Measurements from ENCODE around the gene RNF115. TPM values are rescaled to one million over a fixed set of nuclear protein-coding genes. Genes with fewer than 3 reads are reported as not detected.
"Not testable (repeated sequence)": the region's sequence is repeated elsewhere in the genome, so short reads cannot be mapped to it uniquely, and the experiment has no call there.

The RNF115 gene
- total RNA-seq, 4 donors from 2014 or later, result 7.1 to 22.3 (median 12.2) TPM

GRCh38 chr1:145824499-145824842 is 576 bp upstream of the RNF115 start:
- no peaks in the 10 kb centered on the region for H3K9me3 ChIP-seq
- no peaks in the 10 kb centered on the region for H3K27me3 ChIP-seq
- peak overlapping the region; percentile 88 for H3K4me3 ChIP-seq
- H3K36me3 ChIP-seq, result peaks cover 29% of the 10 kb centered on the region
- peak overlapping the region; percentile 95 for H3K27ac ChIP-seq
- no peak for DNase-seq (ENCODE audit: low spot score in 2 of 2)
- WGBS, result 0% methylated on average over 7 of the region's 7 CpGs
- TF ChIP-seq POLR2AphosphoS5 (IDR thresholded peaks at IDR 0.05), result no peak
- no peak for TF ChIP-seq EP300 (IDR thresholded peaks at IDR 0.05)
- no peak for TF ChIP-seq POLR2A (IDR thresholded peaks at IDR 0.05)
- TF ChIP-seq CTCF (IDR thresholded peaks at IDR 0.05), result no peak
- peaks cover 18% of the 10 kb centered on the region for H3K4me1 ChIP-seq

DNA sequence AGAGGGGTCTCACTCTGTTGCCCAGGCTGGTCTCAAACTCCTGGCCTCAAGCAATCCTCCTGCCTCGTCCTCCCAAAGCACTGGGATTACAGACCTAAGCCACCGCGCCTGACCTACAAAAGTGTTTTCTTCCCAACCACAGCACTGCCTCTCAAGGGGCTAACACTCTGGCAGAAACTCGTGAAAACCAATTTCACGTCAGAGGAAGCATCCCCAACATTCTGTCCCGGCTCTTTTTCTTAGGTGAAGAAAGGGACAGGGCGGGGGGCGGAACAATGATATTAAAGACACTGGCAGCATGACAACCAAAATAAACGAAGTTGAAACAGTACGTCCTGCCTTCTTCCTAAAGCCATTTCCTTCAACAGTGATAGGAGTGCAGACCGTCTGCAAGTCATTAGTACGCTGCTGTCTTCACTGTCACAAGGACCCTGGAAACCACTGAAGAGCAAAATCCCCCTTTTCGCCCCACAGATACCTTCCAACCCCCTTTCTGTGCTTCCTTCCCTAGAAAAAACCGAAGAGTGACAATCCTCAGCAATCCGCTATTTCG is 1.0 kb downstream of the RNF115 start:
- H3K27ac ChIP-seq, result peak overlapping the region; percentile 51
- H3K27me3 ChIP-seq; DNase-seq (ENCODE audit: low spot score in 2 of 2); H3K9me3 ChIP-seq: not testable (repeated sequence)
- peaks cover 21% of the 10 kb centered on the region for H3K4me1 ChIP-seq
- H3K4me3 ChIP-seq, result peak overlapping the region; percentile 88
- no CpG with 5 or more reads among the region's 16 CpGs for whole genome bisulfite sequencing
- peaks cover 12% of the 10 kb centered on the region for H3K36me3 ChIP-seq

DNA sequence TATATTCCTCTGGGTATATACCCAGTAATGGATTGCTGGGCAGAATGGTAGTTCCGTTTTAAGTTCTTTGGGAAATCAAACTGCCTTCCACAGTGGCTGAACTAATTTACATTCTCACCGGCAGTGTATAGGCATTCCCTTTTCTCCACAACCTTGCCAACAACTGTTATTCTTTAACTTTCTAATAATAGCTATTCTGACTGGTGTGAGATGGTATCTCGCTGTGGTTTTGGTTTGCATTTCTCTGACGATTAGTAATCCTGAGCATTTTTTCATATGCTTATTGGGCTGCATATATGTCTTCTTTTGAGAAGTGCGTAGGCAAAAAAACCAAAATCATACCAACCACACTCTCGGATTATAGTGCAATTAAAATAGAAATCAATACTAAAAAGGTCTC is 5.8 kb downstream of the RNF115 start:
- H3K4me3 ChIP-seq; H3K27me3 ChIP-seq; H3K9me3 ChIP-seq; H3K27ac ChIP-seq; H3K4me1 ChIP-seq; DNase-seq (ENCODE audit: low spot score in 2 of 2); H3K36me3 ChIP-seq: not testable (repeated sequence)
- 14% methylated on average over 2 of the region's 6 CpGs for WGBS

DNA sequence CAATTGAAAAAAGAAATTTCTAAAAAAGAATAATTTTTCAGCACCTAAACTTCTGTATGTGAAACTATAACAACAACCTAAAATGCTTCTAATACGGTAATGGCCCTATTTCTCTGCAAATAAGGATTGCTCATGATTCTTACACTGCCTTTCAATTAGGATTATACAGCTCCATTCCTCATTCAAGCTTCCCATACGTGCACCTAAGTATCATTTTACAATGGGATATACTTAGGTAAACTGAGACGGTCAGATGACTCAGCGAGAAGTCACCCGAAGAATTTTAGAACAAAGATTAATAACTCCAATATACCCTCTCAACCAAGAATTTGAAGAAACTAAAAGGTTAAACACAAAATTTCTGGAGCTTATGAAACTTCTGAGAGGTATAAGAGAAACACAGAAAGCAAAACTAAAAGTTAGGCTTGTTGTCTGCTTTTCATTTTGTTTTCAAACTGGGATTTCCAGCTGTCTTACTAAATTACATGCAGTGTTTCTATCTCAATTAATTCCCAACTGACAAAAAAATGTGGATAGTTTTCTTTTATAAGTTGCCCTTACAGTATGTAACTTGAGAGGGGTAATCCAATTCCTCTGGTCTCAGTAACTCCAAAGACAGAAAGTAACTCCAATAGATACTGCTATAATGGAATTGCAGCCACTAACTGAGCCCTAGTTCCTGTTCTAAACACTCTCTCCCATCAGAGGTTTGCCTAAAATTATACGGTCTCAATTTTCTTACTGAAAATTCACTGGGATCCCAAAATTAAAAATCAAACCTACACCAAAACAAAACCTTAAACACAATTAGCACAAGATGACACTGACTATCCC is 10.7 kb downstream of the RNF115 start:
- not testable (repeated sequence) for DNase-seq (ENCODE audit: low spot score in 2 of 2); H3K9me3 ChIP-seq; H3K4me1 ChIP-seq; H3K27ac ChIP-seq; H3K36me3 ChIP-seq; H3K27me3 ChIP-seq; H3K4me3 ChIP-seq
- WGBS, result 63% methylated on average over 6 of the region's 6 CpGs

- H3K4me1 ChIP-seq, result peaks cover 36% of the 10 kb centered on the region
- H3K36me3 ChIP-seq, result no peaks in the 10 kb centered on the region
- no peak for TF ChIP-seq CTCF (IDR thresholded peaks at IDR 0.05)
- no peak for TF ChIP-seq POLR2AphosphoS5 (IDR thresholded peaks at IDR 0.05)
- TF ChIP-seq POLR2A (IDR thresholded peaks at IDR 0.05), result no peak
- TF ChIP-seq EP300 (IDR thresholded peaks at IDR 0.05), result no peak
- H3K9me3 ChIP-seq, result no peaks in the 10 kb centered on the region
- H3K27ac ChIP-seq, result no peak overlapping the region
- no peak for DNase-seq (ENCODE audit: low spot score in 2 of 2)
- H3K27me3 ChIP-seq, result no peaks in the 10 kb centered on the region
- WGBS, result 97% methylated on average over 7 of the region's 7 CpGs
- no peak overlapping the region for H3K4me3 ChIP-seq
Measured at GRCh38 chr1:145806844-145807243, 17.1 kb downstream of the RNF115 start.

DNA sequence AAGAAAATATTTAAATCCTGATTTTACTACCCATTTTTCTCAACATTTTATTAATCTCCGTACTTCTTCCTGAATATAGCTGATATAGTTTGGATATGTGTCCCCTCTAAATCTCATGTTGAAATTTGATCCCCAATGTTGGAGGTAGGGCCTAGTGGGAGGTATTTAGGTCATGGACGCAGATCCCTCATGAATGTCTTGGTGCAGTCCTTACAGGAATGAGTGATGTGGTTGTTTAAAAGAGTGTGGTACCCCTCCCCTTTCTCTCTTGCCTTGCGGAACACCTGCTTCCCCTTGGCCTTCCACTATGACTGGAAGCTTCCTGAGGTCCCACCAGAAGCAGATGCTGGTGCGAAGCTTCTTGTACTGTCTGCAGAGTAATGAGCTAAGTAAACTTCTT is 17.5 kb downstream of the RNF115 start:
- Histone ChIP-seq H3K27ac (no peak overlapping the region), H3K9me3 (no peaks in the 10 kb centered on the region), H3K4me3 (no peak overlapping the region), H3K4me1 (peaks cover 39% of the 10 kb centered on the region), H3K27me3 (no peaks in the 10 kb centered on the region), H3K36me3 (no peaks in the 10 kb centered on the region)
- DNase-seq (ENCODE audit: low spot score in 2 of 2), result no peak
- no peak for TF ChIP-seq CTCF (IDR thresholded peaks at IDR 0.05)
- no peak for TF ChIP-seq EP300 (IDR thresholded peaks at IDR 0.05)
- TF ChIP-seq POLR2A (IDR thresholded peaks at IDR 0.05), result no peak
- no peak for TF ChIP-seq POLR2AphosphoS5 (IDR thresholded peaks at IDR 0.05)
- 92% methylated on average over 4 of the region's 4 CpGs for WGBS

DNA sequence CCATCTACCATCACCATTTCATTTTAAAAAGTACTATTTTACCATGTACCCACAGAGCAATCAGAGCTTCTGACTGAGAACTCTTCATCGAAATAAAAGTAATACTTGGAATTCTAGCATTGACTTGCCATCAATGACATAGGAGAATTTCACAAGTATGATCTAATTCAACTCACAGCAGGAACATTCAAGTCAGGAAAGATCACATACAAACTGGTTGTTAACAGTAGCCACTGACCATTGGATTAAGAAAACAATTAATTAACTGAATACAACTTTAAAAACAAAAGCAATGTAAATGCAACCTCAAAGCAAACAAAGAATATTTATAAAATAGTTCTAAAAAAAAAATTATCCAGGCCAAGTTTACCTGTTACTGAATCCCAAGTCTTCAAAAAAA is 18.8 kb downstream of the RNF115 start:
- Histone ChIP-seq H3K4me3 (no peak overlapping the region), H3K4me1 (peaks cover 52% of the 10 kb centered on the region)

More for the DNA sequence above, 18.8 kb downstream of the RNF115 start:
- 70% methylated on average over 1 of the region's 1 CpG for WGBS
- DNase-seq (ENCODE audit: low spot score in 2 of 2), result no peak
- Histone ChIP-seq H3K36me3 (no peaks in the 10 kb centered on the region), H3K9me3 (no peaks in the 10 kb centered on the region), H3K27me3 (no peaks in the 10 kb centered on the region), H3K27ac (no peak overlapping the region)
- TF ChIP-seq CTCF (IDR thresholded peaks at IDR 0.05), result no peak
- TF ChIP-seq EP300 (IDR thresholded peaks at IDR 0.05), result no peak
- TF ChIP-seq POLR2A (IDR thresholded peaks at IDR 0.05), result no peak
- no peak for TF ChIP-seq POLR2AphosphoS5 (IDR thresholded peaks at IDR 0.05)
